Fibroblast of lung (primary cell): ENCODE results near the gene ADAMTS9. TPM values are rescaled to one million over a fixed set of nuclear protein-coding genes. Genes with fewer than 3 reads are reported as not detected.

Source experiments
- DNase-seq, 2 donors: peaks; one replicate each; pipeline versions ENCODE4 v3.0.0 to v3.0.0-alpha.2; 2010; ENCODE audit warnings: low read depth in 2 of 2
- H2AFZ ChIP-seq: 2 replicates; pipeline ENCODE4 v1.5.1; 2012; ENCODE audit warnings: low read length, control low read depth, inconsistent platforms
- H3K27ac ChIP-seq: 2 replicates; pipeline ENCODE4 v1.5.1; 2011; ENCODE audit warnings: low read length, control low read depth; ENCODE audit not compliant: insufficient read depth
- H3K27me3 ChIP-seq: 2 replicates; pipeline ENCODE4 v1.5.1; 2011; ENCODE audit warnings: mild to moderate bottlenecking, low read length; ENCODE audit not compliant: control insufficient read depth, insufficient read depth
- H3K36me3 ChIP-seq: 2 replicates; pipeline ENCODE4 v1.5.1; 2011; ENCODE audit warnings: low read length; ENCODE audit not compliant: control insufficient read depth, insufficient read depth
- H3K4me1 ChIP-seq: 2 replicates; pipeline ENCODE4 v1.5.1; 2011; ENCODE audit warnings: low read length; ENCODE audit not compliant: control insufficient read depth, insufficient read depth; ENCODE audit errors: extremely low read depth
- H3K4me2 ChIP-seq: 2 replicates; pipeline ENCODE4 v1.5.1; 2011; ENCODE audit warnings: low read length, control low read depth; ENCODE audit not compliant: insufficient read depth; ENCODE audit errors: extremely low read depth
- H3K4me3 ChIP-seq, 4 experiments: fragments of 200-600 bp in 1 of 4; sonication (generic) in 1 of 4; replicated peaks in 1 of 4; 2 replicates each; pipeline ENCODE4 v1.5.1; 2011 to 2016; ENCODE audit warnings: low read length in 4 of 4, low read depth in 3 of 4, mild to moderate bottlenecking in 3 of 4, control low read depth in 2 of 4, inconsistent platforms in 1 of 4, mixed read lengths in 1 of 4; ENCODE audit not compliant: insufficient read depth in 1 of 4; ENCODE audit errors: control extremely low read depth in 1 of 4
- H3K79me2 ChIP-seq: 2 replicates; pipeline ENCODE4 v1.5.1; 2012; ENCODE audit warnings: mild to moderate bottlenecking, low read length, inconsistent platforms; ENCODE audit not compliant: control insufficient read depth, insufficient read depth
- H3K9ac ChIP-seq: 2 replicates; pipeline ENCODE4 v1.5.1; 2011; ENCODE audit warnings: mild to moderate bottlenecking, low read length, control low read depth; ENCODE audit not compliant: insufficient read depth
- H3K9me3 ChIP-seq: 2 replicates; pipeline ENCODE4 v1.5.1; 2012; ENCODE audit warnings: low read depth, low read length; ENCODE audit not compliant: control insufficient read depth, insufficient read depth
- H4K20me1 ChIP-seq: 2 replicates; pipeline ENCODE4 v1.5.1; 2011; ENCODE audit warnings: low read length; ENCODE audit not compliant: control insufficient read depth, insufficient read depth; ENCODE audit errors: extremely low read depth
- CTCF ChIP-seq, 2 donors: IDR thresholded peaks in 1 of 2; conservative IDR thresholded peaks in 1 of 2; 1 replicate in 1 of 2; 2 replicates in 1 of 2; pipeline ENCODE4 v1.5.1; 2011 to 2012; ENCODE audit warnings: low read length in 2 of 2, control low read depth in 1 of 2, inconsistent platforms in 1 of 2, low read depth in 1 of 2, mild to moderate bottlenecking in 1 of 2
- EZH2 ChIP-seq: IDR thresholded peaks from 2 replicates; pipeline ENCODE4 v1.5.1; 2012; ENCODE audit warnings: low read length, control low read depth, mild to moderate bottlenecking; ENCODE audit errors: missing control alignments
- polyA plus RNA-seq, 2 donors: library from polyadenylated mRNA; depleted of rRNA in 1 of 2; stranded (reverse) in 1 of 2; unstranded in 1 of 2; fragments of >200 nt; gene quantifications; 2 replicates each; pipeline ENCODE4 v1.2.1, GENCODE V29; 2011 to 2012; ENCODE audit warnings: missing spikeins in 1 of 2
- total RNA-seq: library from RNA; depleted of rRNA; stranded (reverse); fragments of >200 nt; gene quantifications from 2 replicates; pipeline ENCODE4 v1.2.1, GENCODE V29; 2014

The ADAMTS9 gene
- total and polyA plus RNA-seq, 2 donors (not counting 1 experiment from before 2014, with no cell fraction given), result 0.82 to 1.8 TPM

- Histone ChIP-seq H3K36me3 (no peaks in the 10 kb centered on the region), H3K9me3 (no peaks in the 10 kb centered on the region), H4K20me1 (no peaks in the 10 kb centered on the region), H3K9ac (peak overlapping the region; percentile 51), H3K4me3 (peak overlapping the region; percentile 55 to 69 (median 63)), H3K27me3 (no peaks in the 10 kb centered on the region), H3K4me1 (no peaks in the 10 kb centered on the region), H3K27ac (peak overlapping the region; percentile 81), H3K79me2 (no peaks in the 10 kb centered on the region), H3K4me2 (peak overlapping the region; percentile 74), H2AFZ (peak overlapping the region; percentile 77)
- TF ChIP-seq CTCF (conservative IDR thresholded peaks at IDR 0.05 in 1 of 2, IDR thresholded peaks at IDR 0.05 in 1 of 2; ENCODE audit: low read depth in 1 of 2, low read length in 2 of 2), result no peak
- no peak for TF ChIP-seq EZH2
- peak in 1 of 2 donors; percentile 67 for DNase-seq
These were observed 1.3 kb downstream of the ADAMTS9 start for GRCh38 chr3:64686446-64686908.

GRCh38 chr3:64685800-64686445, 1.9 kb downstream of the ADAMTS9 start:
- H3K9me3 ChIP-seq, result no peaks in the 10 kb centered on the region
- no peaks in the 10 kb centered on the region for H3K79me2 ChIP-seq
- H2AFZ ChIP-seq, result peak overlapping the region; percentile 92
- no peaks in the 10 kb centered on the region for H3K27me3 ChIP-seq
- DNase-seq, result peak; percentile 93 to 96
- TF ChIP-seq EZH2 (no peak), CTCF (conservative IDR thresholded peaks at IDR 0.05 in 1 of 2, IDR thresholded peaks at IDR 0.05 in 1 of 2; ENCODE audit: low read depth in 1 of 2, low read length in 2 of 2) (peak; percentile 36 to 45)
- H4K20me1 ChIP-seq, result no peaks in the 10 kb centered on the region
- H3K4me3 ChIP-seq, result peak overlapping the region; percentile 55 to 69 (median 63)
- H3K4me2 ChIP-seq, result peak overlapping the region; percentile 98
- peak overlapping the region; percentile 72 for H3K9ac ChIP-seq
- H3K36me3 ChIP-seq, result no peaks in the 10 kb centered on the region
- peak overlapping the region; percentile 81 for H3K27ac ChIP-seq
- no peaks in the 10 kb centered on the region for H3K4me1 ChIP-seq

- Histone ChIP-seq H3K9me3 (no peaks in the 10 kb centered on the region), H4K20me1 (no peaks in the 10 kb centered on the region), H3K27ac (peak overlapping the region; percentile 81), H2AFZ (peak overlapping the region; percentile 92), H3K79me2 (no peaks in the 10 kb centered on the region), H3K36me3 (no peaks in the 10 kb centered on the region), H3K4me1 (no peaks in the 10 kb centered on the region), H3K4me2 (peak overlapping the region; percentile 98), H3K4me3 (peak overlapping the region; percentile 55 to 69 (median 63)), H3K9ac (peak overlapping the region; percentile 72), H3K27me3 (no peaks in the 10 kb centered on the region)
- no peak for TF ChIP-seq CTCF (conservative IDR thresholded peaks at IDR 0.05 in 1 of 2, IDR thresholded peaks at IDR 0.05 in 1 of 2; ENCODE audit: low read depth in 1 of 2, low read length in 2 of 2)
- TF ChIP-seq EZH2, result no peak
- peak; percentile 52 to 86 for DNase-seq
These were observed 2.4 kb downstream of the ADAMTS9 start for GRCh38 chr3:64685331-64685799.
